ENCODE data around the gene CFAP77. TPM values are rescaled to one million over a fixed set of nuclear protein-coding genes. Genes with fewer than 3 reads are reported as not detected.

CFAP77 gene
- total RNA-seq, 2 donors from 2014 or later, result 3.3 to 8.6 TPM

DNA sequence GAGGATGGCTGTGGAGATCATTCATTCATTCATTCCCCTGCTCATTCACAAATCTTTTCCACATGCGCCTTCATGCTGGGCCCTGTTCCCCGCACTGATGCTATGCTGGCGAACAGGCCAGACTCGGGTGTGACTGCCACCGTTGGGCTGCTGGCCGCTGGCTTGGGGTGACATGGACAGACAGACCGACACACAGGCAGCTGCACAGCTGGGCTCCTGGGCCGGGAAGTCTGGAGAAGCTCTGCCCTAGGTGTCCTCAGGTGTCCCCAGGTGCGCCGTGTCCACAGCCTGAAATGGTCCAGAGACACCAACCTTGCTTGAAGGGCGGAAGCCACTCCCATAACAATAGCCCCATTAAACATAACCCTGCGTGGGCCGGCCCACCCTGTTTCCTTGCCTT lies 137.4 kb downstream of the CFAP77 start:
- TF ChIP-seq CTCF (IDR thresholded peaks at IDR 0.05), result no peak
- no peaks in the 10 kb centered on the region for H3K9me3 ChIP-seq
- H3K36me3 ChIP-seq, result no peaks in the 10 kb centered on the region
- H3K4me1 ChIP-seq, result peaks cover 0 to 6% of the 10 kb centered on the region in 2 donors
- no peaks in the 10 kb centered on the region for H3K27me3 ChIP-seq
- H3K27ac ChIP-seq, result no peak overlapping the region
- no peak overlapping the region for H3K4me3 ChIP-seq
- DNase-seq (ENCODE audit: low spot score), result no peak

DNA sequence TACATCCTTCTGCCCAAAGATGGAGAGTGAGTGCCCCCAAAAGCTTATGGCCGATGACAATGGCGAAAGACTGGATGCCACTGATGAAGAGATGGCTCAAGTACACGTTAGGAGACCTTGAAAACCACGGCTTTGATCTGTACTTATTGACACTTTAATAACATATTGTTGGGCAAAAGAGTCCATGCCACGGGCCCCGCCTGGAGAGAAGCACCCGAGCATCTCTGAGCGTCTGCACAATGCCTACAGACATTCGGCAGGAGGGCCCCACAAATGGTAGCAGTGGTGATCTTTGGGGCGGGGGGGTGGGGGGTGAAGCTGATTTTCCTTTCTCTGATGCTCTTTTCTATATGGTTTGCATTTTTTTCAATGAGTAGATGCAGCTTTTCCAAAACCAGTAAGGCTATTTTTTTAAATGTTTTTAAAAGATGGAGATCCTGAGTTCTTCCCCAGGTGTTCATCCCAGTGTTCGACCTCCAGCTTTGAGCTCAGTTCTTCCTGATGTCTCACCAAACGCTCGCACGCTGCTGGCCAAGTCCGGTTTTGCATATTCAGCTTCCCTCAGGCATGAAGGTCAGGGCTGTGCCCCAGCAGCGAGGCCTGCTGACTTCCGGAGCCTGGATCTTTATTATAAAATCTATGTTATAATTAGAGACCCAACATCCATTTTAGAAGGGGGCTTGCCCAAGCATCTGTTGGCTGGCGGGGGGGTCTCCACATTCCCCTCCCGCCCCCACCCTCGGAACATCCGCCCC lies 138.1 kb downstream of the CFAP77 start:
- no peaks in the 10 kb centered on the region for H3K27me3 ChIP-seq

DNA sequence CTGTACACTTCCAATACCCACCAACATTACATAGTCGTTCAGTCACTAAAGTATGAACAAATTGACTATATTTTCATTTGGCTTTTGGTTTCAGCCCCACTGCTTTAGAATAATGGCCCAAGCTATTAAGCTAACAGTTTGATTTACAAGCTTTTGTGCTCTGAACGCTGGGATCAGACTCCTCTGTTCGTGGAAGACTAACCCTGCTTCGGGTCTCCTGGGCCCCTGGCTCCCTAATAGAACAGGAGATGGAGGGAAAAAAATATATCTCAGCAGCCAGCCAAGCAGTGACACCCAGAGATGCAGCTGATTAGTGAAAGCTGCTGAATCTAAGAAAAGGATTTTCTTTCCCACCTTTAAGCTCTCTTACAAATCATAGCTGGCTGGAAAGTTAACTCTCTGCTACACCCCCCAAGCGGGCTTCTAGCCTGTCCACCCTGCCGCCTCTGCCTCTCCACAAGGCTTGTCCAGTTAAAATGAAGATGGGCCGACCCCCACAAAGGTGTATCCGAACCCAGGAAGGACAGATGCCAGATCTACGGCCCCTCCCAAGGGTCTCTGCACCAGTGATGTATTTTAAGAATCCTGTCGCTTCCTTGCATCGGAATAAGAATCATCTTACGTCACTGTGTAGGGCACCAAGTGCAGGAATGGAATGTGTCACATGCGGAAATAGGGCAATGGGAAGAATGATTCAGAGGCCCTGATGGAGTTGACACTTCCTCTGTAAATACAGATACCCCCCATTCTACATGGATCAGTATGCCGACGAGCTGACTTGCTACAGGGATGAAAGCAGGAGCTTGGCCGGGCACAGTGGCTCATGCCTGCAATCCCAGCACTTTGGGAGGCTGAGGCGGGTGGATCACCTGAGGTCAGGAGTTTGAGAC lies 139.0 kb downstream of the CFAP77 start:
- TF ChIP-seq CTCF (IDR thresholded peaks at IDR 0.05), result no peak
- no peaks in the 10 kb centered on the region for H3K27me3 ChIP-seq
- H3K9me3 ChIP-seq, result no peaks in the 10 kb centered on the region
- no peak overlapping the region for H3K27ac ChIP-seq
- DNase-seq (ENCODE audit: low spot score), result no peak
- peaks cover 0 to 6% of the 10 kb centered on the region in 2 donors for H3K4me1 ChIP-seq
- H3K4me3 ChIP-seq, result no peak overlapping the region
- no peaks in the 10 kb centered on the region for H3K36me3 ChIP-seq

More for the DNA sequence above, 138.1 kb downstream of the CFAP77 start:
- H3K36me3 ChIP-seq, result no peaks in the 10 kb centered on the region
- no peak for DNase-seq (ENCODE audit: low spot score)
- H3K4me1 ChIP-seq, result peaks cover 0 to 6% of the 10 kb centered on the region in 2 donors
- no peak for TF ChIP-seq CTCF (IDR thresholded peaks at IDR 0.05)
- H3K9me3 ChIP-seq, result no peaks in the 10 kb centered on the region
- no peak overlapping the region for H3K4me3 ChIP-seq
- no peak overlapping the region for H3K27ac ChIP-seq

GRCh38 chr9:132551556-132551955 lies 141.5 kb downstream of the CFAP77 start:
- H3K36me3 ChIP-seq, result no peaks in the 10 kb centered on the region
- H3K27ac ChIP-seq, result no peak overlapping the region
- no peaks in the 10 kb centered on the region for H3K9me3 ChIP-seq
- TF ChIP-seq CTCF (IDR thresholded peaks at IDR 0.05), result no peak
- no peaks in the 10 kb centered on the region for H3K27me3 ChIP-seq
- no peak for DNase-seq (ENCODE audit: low spot score)
- H3K4me1 ChIP-seq, result peaks cover 0 to under 1% of the 10 kb centered on the region in 2 donors
- no peak overlapping the region for H3K4me3 ChIP-seq

DNA sequence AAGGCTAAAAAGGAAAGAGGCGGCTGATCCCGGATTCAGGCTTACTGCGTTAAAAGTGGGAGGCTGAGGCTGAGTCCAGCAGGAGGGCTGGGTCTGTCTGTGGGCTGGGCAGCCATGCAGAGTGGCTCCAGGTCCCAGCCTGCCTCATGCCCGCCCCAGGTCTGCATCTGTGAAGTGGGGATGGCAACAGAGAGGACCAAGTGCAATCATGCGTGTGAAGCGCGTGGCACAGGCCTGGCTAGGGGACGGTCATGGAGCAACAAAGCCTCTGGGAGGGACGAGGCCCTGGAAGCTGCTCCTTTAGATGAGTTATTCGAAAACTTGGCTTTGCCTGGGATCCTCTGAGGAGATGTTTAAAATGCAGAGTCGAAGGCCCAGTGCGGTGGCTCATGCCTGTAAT lies 142.0 kb downstream of the CFAP77 start:
- Histone ChIP-seq H3K27ac (no peak overlapping the region), H3K27me3 (no peaks in the 10 kb centered on the region), H3K9me3 (no peaks in the 10 kb centered on the region), H3K4me1 (no peaks in the 10 kb centered on the region), H3K36me3 (no peaks in the 10 kb centered on the region), H3K4me3 (no peak overlapping the region)
- TF ChIP-seq CTCF (IDR thresholded peaks at IDR 0.05), result no peak
- DNase-seq (ENCODE audit: low spot score), result no peak
